Measurements from ENCODE around the gene MYBPH.

MYBPH gene

DNA sequence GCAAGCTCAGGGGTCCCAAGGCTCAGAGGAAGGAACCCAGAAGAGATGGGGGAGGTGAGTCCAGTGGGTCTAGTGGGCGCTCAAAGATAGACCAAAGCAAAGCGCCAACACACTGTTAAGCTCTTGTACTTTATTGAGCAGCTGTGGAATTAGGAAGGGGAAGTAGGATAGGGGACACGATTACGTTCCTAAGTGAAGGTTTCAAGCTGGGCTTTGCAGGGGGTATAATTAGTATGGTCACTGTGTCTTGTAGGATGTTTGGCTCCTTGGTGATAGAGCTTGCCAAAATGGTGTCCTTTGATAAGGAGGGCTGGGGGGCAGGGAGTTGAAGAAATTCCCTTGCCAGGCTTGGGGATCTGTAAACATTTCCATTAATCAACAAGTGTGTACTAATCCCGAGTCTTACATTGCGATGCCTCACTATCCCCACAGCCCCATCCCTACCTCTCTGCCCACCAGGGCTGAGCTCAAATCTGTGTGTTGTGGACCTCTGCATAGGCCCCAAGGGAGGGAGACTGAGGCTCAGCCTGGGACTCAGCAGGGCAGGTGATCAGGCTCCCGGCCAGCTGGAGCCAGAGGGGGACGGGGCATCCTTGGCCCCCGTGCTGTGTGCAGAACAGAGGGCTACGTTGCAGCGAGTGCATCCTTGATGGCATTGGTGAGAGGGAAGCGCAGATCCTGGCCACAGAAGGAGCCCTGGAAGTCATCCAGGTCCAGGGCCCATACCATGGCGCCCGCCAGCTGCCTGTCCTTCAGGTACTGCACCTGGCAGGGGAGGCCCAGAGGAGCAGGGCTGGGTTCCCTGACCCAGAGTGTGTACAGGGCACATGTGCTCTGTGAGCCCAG lies 3.4 kb upstream of the MYBPH start:
- DNase-seq (ENCODE audit: low read depth), result no peak

DNA sequence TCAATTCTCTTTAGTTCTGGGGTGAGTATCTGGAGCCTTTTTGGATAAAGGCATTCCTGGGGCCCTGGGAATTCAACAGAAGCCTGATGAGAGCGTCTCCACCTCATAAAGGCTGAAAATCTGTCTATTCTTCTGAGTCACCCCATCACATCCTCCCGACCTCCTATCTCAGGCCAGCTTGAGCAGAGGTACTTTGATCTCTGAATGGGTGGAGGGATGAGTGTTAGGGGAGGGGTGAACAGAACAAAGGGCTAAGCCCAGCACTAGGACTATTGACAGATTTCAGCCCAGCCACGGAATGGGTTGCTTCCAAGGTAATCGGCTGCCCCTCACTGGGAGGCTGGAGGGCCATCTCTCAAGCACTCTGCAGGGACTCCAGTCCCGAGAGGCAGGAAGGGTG lies 2.5 kb upstream of the MYBPH start:
- no peak for DNase-seq (ENCODE audit: low read depth)

- DNase-seq (ENCODE audit: low read depth), result no peak
Measured at GRCh38 chr1:203177470-203178039, 1.9 kb upstream of the MYBPH start.

DNA sequence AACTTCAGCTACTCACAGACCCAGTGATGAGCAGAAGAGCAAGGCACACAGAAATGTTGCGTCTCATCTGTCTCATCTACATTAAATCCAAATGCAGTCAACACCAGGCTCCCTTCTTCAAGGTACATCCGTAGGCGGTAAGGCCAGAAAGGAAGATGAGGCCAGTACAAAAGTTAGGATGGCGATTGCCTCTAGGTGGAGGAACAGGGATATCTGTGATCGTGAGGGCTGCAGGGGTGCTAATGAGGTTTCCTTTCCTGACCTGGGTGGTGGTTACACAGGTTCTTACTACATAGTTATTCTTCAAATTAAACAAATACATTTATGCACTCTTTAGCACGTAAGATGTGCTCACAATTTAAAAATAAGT lies 1.4 kb upstream of the MYBPH start:
- no peak for DNase-seq (ENCODE audit: low read depth)

DNA sequence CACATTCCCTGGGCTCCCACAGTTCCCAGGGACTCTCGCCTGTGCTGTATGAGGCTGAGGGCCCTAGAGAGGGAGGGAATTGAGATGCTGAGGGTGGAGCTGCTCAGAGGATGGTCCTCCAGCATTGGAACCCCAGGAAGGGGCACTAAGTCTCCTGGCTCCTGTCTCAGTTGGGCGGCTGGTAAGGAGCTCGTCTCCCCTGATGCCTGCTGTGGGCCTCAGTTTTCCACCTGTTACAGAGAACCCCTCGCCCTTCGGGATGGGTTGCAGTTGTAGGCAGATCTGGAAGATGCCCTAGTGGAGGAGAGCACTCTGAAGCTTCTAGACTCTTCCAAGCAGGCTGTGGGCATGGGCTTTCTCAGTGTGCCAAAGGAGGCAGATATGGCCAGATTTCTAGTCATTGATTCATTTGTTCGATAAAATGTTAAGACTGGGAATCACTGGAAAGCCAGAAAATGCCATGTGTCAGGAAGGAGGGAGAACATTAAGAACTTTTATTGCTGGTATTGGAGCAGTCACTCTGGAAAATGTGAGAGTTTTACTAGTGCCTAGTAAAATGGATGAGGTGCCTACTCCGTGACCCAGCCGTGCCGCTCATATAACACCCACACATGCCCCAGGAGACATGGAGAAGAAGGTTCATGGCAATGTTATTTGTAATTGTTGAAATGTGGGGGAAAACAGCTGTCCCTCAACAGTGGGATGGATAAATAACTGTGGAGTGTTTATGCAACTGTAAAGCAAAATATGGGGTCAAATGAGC lies 828 bp upstream of the MYBPH start:
- DNase-seq (ENCODE audit: low read depth), result no peak

GRCh38 chr1:203175827-203176241 lies 208 bp upstream of the MYBPH start:
- no peak for DNase-seq (ENCODE audit: low read depth)

- no peak for DNase-seq (ENCODE audit: low read depth)
Measured at GRCh38 chr1:203174324-203174985, 1.2 kb downstream of the MYBPH start.

GRCh38 chr1:203173566-203173965 lies 2.1 kb downstream of the MYBPH start:
- no peak for DNase-seq (ENCODE audit: low read depth)

GRCh38 chr1:203173011-203173555 lies 2.5 kb downstream of the MYBPH start:
- no peak for DNase-seq (ENCODE audit: low read depth)

- peak; percentile 21 for DNase-seq (ENCODE audit: low read depth)
Measured at GRCh38 chr1:203172184-203173010, 3.2 kb downstream of the MYBPH start.

DNA sequence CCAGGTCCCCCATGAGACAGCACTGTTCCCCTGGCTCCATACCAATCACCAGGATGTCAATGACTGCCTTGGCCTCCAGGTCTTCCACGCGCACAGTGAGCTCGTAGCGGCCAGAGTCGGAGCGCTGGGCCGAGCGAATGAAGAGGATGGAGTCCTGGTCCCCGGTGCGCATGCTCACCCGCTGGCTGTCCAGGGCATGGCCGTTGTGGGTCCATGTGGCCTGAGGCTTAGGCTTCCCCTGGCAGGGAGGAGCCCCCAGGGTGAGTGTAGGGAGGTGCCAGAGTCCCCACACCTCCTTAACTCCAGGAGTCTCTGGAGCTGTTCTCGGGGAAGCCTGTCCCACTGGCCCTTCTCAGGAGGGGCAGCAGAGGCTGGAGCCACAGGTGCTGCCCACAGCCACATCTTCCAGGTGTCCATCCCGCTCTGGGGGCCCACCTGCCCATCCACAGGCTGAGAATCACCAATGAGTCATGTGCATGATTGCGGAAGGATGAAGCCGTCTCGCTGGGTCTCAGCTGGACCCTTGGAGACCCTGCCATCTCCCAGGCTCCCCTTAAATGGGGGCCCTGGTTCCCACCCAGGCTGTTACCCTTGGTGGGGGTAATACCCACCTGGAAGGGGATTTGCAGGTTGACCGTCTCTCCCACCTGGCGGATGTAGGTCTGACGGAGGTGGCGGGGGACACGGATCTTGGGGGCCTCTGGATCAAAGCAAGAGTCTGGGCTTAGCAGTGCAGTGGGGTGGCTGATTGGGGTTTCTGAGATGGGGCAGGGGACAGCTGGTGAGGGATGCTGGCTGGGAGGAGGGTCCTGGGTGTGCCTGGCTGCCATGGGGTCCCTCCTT lies 4.1 kb downstream of the MYBPH start:
- no peak for DNase-seq (ENCODE audit: low read depth)

GRCh38 chr1:203170625-203171330 lies 4.8 kb downstream of the MYBPH start:
- DNase-seq (ENCODE audit: low read depth), result no peak

GRCh38 chr1:203169770-203170520 lies 5.7 kb downstream of the MYBPH start:
- no peak for DNase-seq (ENCODE audit: low read depth)

DNA sequence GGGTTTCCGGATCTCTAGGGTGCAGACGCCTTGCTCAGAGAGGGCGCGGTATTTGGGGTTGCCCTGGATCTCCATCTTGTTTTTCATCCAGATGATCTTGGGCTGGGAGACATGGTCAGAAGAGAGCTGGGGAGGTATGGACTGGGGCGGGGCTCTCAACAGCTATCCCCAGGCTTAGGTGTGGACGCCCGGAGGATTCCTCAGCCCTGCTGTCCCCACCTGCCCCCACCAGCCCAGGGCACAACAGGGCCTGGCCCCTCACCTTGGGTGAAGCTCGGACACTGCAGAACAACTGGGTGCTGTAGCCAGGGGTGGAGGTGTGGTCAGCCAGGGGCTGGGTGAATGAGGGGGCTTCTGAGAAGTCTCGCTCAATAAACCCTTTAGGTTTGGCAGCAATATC lies 6.6 kb downstream of the MYBPH start:
- no peak for DNase-seq (ENCODE audit: low read depth)

- DNase-seq (ENCODE audit: low read depth), result no peak
Measured at GRCh38 chr1:203168256-203168786, 7.3 kb downstream of the MYBPH start.

DNA sequence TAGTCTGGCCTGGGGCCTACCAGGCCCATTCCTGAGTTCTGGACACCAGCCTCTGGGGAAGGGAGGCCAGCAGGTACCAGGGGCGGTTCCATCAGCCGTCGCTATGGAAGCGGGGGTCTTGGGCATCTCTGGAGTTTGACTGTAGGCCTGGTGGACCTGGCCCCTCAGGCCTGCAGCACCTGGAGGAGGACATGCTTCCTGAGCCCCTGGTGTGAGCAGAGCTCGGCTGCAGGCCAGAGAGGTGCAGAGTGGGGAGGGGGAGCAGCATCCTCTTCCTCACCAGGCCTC lies 7.8 kb downstream of the MYBPH start:
- no peak for DNase-seq (ENCODE audit: low read depth)

- DNase-seq (ENCODE audit: low read depth), result no peak
Measured at GRCh38 chr1:203167026-203167912, 8.4 kb downstream of the MYBPH start.
